C1 segment of cervical spinal cord (tissue), 14 donors: Measurements from ENCODE around the gene PLOD2.
A peak's percentile ranks its signal among the peaks of the same experiment; 100 is the strongest.

Experiments
- DNase-seq, 14 donors: peaks; one replicate each; lab custom pipeline; 2025; lab: John Stamatoyannopoulos, UW

PLOD2 gene

DNA sequence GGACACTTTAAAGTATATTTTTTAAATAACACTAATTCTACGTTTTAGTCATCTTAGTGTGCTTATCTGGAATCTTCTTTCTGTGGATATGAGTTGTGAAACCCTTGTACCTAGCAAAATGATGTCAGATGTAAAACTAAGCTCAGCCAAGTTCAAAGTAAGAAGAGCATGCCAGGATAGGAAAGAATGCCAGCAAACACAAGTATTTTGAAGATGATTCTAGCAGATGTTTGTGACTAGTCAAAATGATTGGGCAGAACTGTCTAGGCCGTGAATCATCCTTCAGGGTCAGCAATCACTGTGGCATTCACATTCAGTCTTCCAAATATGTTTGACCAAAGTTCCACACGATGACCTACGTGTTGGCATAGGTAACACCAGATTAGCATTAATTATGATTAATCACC lies 5.4 kb upstream of the PLOD2 start:
- DNase-seq: no peak

DNA sequence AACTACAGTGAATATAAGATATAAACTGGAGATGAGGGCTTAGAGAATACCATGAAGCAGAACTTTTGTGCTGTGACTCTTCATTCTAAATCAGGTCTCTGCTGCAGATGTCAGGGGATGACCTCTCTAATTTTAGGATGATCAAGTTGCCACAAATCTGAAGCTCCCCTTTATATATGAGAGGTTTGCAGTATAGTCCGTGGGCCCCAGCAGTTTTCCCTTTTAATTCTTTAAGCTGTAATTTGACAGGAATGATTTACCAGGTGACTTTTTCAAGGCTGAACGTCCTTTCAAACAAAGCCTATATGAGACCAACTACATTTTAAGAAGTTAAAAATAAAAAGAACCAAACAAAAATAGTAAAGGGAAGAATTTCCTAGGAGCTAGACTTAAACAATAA lies 4.9 kb upstream of the PLOD2 start:
- DNase-seq: no peak

DNA sequence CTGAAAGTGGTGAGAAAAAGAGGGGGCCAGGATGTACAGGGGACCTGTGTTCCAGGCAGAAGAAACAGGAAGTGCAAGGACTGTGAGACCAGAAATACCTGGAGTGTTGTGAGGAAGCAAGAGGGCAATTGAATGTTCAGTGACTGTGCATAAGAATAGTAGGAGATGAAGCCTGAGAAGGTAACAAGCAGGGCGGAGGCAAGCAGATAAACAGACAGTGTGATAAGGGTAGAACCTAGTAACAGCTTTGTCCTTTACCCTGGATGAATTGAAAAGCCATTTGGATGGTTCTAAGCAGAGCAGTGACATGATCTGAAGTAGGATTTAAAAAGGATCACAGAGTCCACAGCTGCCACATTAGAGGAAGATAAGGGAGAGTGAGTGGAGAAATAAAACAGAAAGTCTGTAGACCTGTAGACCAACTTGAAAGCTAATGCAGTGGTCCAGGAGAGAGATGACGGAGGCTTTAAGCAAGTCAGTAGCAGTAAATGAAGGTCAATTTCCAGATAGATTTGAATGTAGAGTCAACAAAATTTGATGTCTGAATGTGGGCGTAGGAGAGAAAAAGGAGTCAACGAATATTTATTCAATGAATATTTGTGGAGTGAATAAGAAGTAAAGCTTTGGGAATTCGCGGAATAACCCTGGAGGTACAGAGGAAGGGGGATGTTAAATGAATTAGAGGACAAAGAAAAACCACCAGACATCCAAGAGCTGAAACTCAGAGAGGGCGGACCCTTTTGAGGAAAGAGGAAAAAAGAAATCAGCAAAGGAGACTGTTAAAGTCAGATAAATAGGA lies 4.2 kb upstream of the PLOD2 start:
- DNase-seq: no peak

- no peak for DNase-seq
These were observed 3.5 kb upstream of the PLOD2 start for GRCh38 chr3:146164506-146164905.

- no peak for DNase-seq
These were observed 3.1 kb upstream of the PLOD2 start for GRCh38 chr3:146164071-146164470.

- no peak for DNase-seq
These were observed 2.6 kb upstream of the PLOD2 start for GRCh38 chr3:146163584-146163983.

DNA sequence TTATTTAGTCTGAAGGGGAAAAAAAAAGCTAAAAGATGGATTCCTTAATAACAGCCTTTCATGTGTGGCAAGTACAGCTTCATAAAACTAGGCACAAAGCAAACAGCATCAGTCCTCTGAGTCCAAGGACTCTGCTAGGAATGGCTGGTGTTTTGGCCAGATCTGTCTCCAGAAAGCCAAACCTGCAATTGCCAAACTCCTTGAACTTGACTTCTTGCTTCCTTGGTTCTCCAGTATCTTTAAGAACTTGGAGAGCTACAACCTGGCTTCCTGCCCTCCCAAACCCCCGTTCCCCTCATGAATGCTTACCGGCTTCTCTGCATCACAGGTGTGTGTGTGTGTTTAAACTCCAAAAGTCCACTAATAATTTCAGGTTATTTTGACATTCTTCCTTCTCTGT lies 1.6 kb upstream of the PLOD2 start:
- no peak for DNase-seq

GRCh38 chr3:146161663-146162002 lies 649 bp upstream of the PLOD2 start:
- peak in 3 of 14 donors; percentile 39 to 47 (median 45) for DNase-seq

GRCh38 chr3:146160321-146160963 lies 542 bp downstream of the PLOD2 start:
- peak in 10 of 14 donors; percentile 38 to 82 (median 70) for DNase-seq

- peak in 1 of 14 donors; percentile 38 for DNase-seq
These were observed 1.2 kb downstream of the PLOD2 start for GRCh38 chr3:146159616-146160320.

GRCh38 chr3:146159037-146159436 lies 1.9 kb downstream of the PLOD2 start:
- DNase-seq: no peak

DNA sequence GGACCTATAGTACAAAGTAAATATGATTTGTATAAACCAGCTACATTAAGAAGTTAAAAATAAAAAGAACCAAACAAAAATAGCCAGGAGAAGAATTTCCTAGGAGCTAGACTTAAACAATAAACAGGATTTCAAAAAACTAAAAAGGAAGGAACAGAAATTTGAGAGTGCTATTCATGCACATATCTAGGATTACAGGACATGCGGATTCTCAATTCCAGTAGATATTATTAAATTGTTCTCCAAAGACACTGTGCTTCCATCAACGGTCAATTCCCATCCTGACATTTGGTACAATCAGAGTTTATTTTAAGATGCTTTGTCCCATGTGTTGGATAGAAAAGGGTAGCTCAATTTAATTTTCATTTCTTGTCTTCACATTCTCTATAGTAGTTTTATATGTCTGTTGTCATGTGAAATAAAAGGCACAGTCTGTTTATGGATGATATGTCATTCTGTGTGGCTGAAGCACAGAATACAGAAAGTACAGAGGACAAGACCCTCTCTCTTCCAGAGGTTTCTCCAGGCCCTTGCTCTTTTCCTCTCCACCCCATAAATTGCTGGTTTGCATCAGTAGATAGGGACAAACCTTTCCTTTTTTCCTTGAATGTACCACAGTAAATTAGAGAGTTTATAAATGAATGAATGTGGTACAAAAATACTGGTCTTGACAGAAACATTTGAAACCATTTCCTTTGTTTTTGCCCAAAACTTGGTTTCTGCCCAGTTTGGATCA lies 3.5 kb downstream of the PLOD2 start:
- no peak for DNase-seq

GRCh38 chr3:146156666-146157314 lies 4.2 kb downstream of the PLOD2 start:
- DNase-seq: peak in 1 of 14 donors; percentile 25

DNA sequence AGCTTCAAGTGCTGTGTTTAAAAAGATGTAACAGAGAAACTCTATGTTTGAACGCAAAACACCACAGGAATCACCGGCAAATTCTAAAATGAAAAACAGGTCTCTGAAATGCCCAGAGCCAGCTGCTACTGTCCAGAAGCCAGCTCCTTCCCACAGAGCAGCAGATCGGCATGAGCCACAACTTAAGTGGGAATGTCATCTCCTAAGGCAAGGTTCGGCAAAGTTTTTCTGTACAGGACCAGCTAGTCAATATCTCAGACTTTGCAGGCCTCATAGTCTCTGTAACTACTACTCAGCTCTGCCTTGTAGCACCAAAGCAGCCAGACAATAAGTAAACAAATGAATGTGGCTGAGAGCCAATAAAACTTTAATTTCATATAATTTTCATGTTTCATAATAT lies 4.9 kb downstream of the PLOD2 start:
- peak in 4 of 14 donors; percentile 14 to 33 (median 18) for DNase-seq

DNA sequence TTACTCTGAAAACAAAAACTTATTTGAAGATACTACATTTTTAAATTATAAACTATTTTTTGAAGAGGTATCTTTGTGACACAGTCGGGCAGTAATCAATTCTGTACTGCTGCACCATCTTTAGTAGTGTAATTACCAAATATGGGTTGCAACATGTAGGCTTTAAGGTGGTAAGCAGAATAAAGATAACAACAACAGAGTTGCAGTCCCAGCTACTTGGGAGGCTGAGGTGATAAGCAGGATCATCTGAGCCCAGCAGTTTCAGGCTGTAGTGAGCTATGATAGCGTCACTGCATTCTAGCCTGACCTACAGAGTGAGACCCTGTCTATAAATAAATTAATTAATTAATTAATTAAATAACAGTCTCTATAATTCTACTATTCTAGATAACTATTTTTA lies 6.0 kb downstream of the PLOD2 start:
- DNase-seq: no peak

DNA sequence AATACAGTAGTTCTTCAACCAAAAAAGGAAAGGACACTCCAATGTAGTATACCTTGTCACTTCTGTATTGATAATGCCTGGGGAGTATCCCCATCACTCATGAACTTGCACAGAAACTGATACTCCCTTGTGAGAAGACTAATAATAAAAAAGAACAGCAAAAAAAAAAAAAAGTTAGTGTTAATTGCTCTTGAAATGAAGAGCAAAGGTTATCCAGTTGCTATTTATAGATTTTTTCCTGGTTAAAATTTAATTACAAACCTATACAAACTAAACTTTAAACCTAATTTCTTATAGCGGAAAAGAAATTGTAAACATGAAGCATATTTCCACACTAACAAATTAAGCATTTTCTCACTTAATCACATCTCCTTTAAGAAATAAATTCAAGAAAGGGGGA lies 6.7 kb downstream of the PLOD2 start:
- no peak for DNase-seq

DNA sequence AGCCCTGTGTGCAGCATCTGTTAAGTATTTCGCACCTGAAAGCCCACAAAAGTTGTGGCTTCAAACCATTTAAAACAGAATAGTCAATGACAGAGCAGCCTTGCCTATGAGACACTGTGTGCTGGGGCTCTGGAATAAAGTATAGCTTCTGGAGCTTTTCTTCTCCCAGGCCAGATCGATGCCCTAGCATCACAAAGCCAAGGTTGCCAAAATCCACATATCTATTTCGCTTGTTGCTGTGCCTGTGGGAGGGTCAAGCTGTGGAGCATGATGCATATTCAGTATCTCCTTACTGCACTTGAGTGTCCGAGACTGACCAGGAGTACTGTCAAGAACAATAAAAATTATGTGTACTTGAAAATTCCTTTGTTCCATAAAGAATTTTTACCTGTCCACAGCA lies 7.6 kb downstream of the PLOD2 start:
- DNase-seq: no peak

DNA sequence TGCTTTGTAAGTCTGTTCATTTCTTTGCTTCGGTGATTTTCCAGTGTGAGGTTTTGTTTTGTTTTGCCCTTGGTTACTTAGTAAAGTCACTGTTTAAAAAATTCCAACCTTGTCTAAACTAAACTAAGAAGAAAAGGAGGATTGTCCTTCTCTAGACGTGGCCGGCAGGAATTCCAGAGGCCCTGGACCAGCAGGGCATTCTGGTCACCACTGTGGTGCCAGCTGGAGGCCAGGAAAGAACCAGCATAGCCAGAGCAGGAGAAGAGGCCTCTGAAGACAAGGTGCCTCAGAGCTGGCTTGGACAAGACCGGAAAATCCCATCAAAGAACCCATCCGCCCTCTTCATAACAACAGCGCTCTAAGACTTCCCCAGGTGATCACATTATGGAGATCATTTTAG lies 8.2 kb downstream of the PLOD2 start:
- DNase-seq: no peak

DNA sequence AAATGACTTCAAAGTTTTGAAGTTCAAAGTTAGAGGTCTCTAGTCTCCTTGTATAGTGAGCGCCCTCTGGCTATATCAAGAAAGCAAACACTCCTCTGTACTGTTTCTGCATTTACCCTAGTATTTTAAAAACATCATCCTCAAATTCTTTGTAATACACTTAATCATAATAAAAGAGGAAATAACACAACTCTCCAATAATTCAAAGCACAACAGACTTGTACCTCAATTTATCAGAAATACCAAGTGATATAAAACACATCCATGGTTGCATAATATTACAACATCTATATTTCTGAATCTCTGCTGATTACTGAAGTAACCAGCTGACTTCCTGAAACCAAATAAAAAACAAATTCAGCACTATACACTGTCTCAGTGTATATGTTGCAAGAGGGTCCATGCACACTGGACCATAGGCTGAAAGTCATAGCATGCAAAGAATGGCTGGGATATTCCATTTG lies 12.5 kb downstream of the PLOD2 start:
- DNase-seq: no peak

GRCh38 chr3:146145642-146146041 lies 15.3 kb downstream of the PLOD2 start:
- DNase-seq: no peak

DNA sequence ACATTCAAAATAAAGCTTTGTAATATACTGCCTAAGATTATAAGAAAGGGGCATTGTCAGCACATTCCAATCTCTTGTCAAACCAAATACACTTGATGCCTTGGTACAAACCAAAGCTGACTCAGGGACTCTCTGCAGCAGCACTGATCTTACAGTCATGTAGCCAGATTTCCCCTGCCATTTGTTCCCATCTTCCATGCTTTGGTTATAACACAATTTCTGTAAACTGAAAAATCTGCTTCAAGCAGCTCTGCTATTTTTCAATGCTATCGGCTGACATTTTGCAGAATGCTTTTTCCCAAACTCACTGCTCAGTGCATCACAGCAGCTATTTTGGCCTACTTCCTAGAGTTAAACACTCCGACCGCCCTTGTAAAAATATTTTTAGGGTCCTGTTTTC lies 18.2 kb downstream of the PLOD2 start:
- no peak for DNase-seq
